HG02973 (cell line): ENCODE results near the gene ITGBL1.

ENCODE experiments used
- ATAC-seq: cut with Tn5 transposase; IDR thresholded peaks from one replicate; pipeline ENCODE4 v1.9.1; 2021; ENCODE audit warnings: moderate library complexity; ENCODE audit not compliant: unreplicated experiment

ITGBL1 gene

DNA sequence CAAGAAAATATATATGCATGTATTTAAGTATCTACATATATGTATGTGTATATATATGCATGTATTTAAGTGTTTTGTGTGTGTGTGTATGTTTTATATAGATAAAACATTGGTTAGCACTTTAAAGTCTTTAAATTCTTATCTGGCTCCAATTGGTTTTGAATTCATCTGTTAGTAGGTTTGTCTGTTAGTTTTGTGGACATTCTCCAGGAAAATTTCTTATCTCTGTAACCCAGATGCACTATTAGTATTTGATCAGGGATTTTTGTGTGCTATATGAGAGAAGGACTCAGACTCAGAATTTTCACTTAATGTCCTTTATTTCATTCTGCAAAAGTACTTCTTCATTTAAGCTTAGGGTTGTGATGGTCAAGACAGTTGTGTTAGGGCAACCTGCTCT is 103.1 kb downstream of the ITGBL1 start:
- ATAC-seq: no peak

DNA sequence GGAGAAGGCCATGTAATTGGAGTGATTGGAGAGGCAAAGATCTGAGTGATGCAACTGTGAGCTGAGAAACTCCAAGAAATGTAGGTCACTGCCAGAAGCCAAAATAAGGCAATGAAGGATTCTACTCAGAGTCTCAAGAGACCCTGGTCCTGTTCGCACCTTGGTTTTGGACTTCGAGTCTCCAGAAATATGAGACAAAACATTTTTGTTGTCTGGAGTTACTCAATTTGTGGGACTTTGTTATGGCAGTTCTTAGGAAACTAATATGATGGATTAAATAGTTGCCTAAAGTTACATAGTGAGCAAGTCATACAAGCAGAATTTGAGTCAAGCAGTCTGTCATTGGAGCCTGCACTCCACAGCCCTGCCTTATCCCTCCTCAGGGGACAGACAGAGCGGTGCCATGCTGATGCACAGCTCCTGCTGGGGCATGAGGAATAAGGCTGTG is 104.2 kb downstream of the ITGBL1 start:
- no peak for ATAC-seq

GRCh38 chr13:101565317-101565716 is 112.8 kb downstream of the ITGBL1 start:
- no peak for ATAC-seq

GRCh38 chr13:101567841-101568240 is 115.4 kb downstream of the ITGBL1 start:
- ATAC-seq: no peak

GRCh38 chr13:101569807-101570206 is 117.3 kb downstream of the ITGBL1 start:
- ATAC-seq: no peak

- ATAC-seq: no peak
Observed at GRCh38 chr13:101570410-101570809, 117.9 kb downstream of the ITGBL1 start.

GRCh38 chr13:101572456-101572855 is 120.0 kb downstream of the ITGBL1 start:
- no peak for ATAC-seq

DNA sequence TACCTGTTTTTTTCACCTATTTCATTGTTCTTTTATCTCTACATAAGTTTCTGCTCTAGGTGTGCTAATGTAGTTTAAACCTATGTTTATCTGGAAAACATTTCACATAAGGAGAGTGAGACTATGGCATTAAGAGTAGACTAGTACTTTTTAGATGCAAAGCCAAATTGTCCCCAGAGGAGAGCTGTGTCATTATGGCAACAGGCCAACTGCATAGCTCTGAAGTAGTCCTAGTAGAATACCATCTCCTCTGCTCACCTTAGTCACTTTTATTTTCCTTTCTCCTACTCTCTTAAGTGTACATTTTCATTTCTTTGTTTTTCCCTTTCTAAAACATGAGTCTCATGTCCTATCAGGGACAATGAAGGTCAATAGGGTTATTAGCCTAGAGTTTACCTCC is 123.1 kb downstream of the ITGBL1 start:
- ATAC-seq: no peak

GRCh38 chr13:101576455-101576854 is 124.0 kb downstream of the ITGBL1 start:
- ATAC-seq: no peak

DNA sequence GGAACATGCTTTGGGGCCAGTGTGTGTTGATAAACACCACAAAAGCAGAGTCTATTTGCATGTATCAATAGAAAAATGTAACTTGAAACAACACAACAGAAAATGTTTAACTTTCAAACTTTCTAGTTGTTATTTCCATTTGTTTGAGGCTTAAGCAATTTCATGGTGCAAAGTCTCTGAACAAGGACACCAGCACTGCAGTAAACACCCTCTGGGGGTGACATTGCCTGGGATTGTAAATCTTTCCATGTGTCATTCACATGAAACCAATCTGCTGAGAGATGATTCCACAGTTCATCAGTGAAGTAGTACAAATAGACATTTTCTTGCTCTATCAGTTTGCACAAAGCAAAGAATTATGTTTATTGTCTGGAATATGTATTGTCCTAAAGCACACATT is 124.5 kb downstream of the ITGBL1 start:
- no peak for ATAC-seq

- no peak for ATAC-seq
Observed at GRCh38 chr13:101579281-101579802, 126.9 kb downstream of the ITGBL1 start.

- ATAC-seq: no peak
Observed at GRCh38 chr13:101584331-101584730, 131.9 kb downstream of the ITGBL1 start.

- ATAC-seq: no peak
Observed at GRCh38 chr13:101590479-101590878, 138.0 kb downstream of the ITGBL1 start.

DNA sequence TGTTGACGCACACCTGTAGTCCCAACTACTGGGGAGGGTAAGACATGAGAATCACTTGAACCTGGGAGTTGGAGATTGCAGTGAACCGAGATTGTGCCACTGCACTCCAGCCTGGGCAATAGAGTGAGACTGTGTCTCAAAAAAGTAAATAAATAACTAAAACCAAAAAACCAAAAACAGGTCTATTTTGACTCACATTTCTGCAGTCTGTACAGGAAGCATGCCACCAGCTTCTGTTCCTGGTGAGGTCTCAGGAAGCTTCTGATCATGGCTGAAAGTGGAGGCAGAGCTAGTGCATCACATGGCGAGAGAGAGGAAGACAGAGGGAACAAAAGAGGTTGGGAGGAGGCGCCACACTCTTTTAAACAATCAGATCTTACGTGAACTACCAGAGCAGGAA is 142.5 kb downstream of the ITGBL1 start:
- no peak for ATAC-seq

DNA sequence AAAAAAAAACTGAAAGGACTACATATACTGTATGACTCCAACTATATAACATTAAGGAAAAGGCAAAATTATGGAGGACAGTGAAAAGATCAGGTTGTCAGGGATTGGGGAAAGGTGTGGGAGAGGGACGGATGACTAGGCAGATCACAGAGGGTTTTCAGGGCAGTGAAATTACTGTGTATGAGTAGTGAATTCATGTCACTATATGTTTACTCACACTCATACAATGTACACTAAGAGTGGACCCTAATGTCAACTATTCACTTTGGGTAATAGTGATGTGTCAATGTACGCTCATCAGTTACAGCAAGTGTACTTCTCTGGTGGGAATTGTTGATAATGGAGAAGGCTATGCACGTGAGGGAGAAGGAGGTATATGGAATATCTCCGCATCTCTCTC is 144.3 kb downstream of the ITGBL1 start:
- ATAC-seq: no peak

DNA sequence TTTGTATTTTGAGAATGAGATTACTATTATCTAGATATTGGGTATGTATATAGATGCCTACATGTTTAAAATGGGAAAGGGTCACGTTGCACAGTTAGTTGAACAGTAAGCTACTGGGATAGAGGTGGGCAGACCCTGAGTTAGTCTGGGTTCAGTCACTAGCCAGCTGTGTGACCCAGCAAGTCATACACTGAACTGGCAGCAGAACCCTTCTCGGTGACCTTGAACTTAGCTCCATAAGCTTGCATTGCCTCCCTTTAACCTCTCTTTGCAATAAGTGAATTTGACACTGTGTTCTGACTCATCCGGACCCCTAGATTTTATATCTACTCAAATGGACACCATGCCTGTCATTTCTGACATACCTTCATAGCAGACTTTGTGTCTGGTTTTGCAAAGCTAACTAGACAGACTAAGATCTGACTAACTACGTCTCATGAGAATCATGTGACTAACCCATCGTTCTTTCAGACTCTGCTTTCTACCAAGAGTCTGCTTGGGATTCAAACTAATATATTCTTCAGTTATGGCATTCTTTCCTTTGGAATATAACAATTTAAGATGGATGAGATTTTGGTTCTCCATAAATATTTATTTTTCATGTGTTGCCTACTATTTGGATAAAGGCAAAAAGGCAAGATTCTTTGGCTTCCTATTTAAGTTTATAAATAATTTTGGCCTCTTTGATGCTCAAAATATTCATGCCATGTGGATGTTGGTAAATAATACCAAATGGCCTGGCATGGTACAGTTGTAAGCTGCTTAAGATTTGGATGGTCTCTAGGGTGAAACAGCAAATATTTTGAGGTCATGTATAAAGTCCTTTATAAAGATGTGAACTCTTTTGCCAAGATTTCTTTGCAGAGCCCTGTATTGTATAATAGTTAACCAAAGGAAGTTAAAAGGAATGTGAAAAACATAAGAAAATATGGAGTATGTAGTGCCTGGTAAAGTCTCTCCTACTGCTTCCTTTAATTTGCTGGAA is 159.3 kb downstream of the ITGBL1 start:
- ATAC-seq: no peak

GRCh38 chr13:101612735-101613134 is 160.3 kb downstream of the ITGBL1 start:
- no peak for ATAC-seq

DNA sequence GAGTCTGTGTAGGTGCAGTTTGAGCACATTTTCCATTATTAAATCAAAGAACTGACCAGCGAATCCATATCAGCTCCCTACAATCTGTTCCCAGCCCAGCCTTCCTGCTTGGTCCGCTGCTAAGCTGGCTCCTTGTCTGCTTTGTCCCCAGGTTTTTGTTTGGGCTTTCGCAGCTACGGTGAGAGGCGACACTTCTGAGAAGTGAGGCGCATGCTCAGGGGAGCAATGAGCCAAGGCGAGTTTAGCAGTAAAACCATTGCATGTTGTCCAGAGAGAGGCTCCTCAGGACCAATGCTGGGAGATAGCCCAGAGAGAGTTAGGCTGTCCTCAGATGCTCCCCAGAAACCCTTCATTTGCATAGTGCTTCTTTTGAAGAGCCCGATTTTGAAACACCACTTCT is 162.0 kb downstream of the ITGBL1 start:
- ATAC-seq: no peak

DNA sequence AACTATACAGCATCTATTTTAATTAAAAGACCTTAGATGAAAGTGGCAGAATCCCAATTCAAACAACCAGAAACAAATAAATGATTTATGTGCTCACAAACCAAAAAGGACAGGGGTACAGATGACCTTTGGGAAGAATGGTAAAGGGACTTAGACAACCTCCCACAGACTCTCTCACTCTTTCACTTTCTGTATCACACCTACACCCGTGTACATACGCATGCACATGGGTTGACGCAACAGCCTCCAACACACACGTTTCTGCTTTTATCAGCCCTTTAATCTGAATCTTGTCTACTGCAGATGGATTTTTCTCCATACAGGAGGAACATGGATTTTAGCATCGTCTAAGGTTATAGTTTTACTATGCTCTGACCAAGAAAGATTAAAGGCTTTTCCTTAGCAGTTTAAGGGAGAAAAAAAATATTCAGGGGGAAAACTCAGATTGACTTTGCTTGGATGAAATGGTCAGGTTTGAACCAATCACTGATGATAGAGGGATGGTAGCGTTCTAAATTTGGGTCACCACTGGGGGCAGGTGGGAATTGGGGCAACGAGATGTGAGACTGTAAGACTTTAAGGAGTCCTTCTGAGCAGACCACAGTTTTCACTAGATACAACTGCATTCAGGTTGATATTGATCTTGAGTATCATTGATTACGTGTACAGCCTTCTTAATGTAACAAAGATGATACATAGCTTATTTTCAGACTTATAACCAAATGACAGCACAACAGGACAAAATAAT is 166.1 kb downstream of the ITGBL1 start:
- ATAC-seq: no peak

DNA sequence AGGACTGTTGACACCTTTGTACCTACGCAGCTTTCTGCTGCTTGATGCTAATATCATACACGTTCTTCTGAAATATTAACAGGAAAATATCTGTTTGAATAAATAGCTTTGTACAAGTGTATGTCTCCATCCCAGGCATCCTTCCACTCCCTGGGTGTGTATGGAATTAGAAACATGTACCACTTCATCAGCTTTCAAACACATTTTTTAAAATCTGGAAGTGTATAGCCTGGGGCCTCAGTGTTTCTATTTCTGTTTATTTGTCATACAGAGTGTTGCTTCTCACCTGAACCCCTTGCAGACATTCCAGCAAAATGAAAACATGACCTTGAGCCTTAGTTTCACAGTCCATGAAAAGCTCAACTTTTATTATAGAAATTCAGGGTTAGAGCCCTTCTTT is 168.6 kb downstream of the ITGBL1 start:
- no peak for ATAC-seq

DNA sequence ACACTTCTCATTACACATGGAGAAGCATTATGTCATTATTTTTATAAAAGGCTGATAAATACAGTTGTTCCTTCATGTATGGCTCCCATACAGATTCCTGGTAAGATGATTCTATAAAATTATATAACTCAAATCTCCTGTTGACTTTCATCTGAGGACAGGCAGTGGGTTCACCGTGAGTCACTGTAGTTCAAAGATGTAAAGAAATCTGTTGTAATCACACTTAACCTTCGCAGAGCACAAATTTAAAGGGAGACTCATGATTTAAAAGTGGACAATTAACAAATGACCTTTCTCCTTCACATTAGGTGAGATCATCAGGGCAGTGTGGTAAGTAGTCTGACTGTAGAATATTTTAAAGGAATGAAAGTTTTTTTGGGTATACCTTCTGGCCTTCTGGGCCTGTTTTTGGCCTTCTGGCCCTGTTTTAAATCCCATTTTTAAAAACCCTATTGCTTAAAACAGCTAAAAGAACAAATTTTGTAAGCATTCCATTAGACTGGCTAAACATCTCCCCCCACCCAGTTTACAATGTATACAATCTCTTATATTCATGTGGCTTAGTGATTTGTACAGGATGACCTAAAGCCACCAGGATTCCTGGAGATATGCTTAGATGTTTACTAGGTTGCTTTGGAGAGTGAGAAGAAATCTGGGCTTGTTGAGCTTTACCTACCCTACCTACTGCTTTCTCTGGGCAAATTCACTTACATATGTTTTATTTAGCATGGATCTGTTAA is 171.2 kb downstream of the ITGBL1 start:
- ATAC-seq: no peak
